Fibroblast of pulmonary artery (primary cell): ENCODE data around the gene PFDN2.

Experiments
- DNase-seq: peaks from one replicate; pipeline ENCODE4 v3.0.0-alpha.2; 2010; ENCODE audit warnings: low read depth
- H3K4me3 ChIP-seq: replicated peaks from 2 replicates; pipeline ENCODE4 v1.5.1; 2011; ENCODE audit warnings: low read depth, mild to moderate bottlenecking, control low read depth, low read length, moderate library complexity
- TF ChIP-seq, protein P1 (sequence below): IDR thresholded peaks from 2 replicates; pipeline ENCODE4 v1.5.1; 2011; ENCODE audit warnings: mild to moderate bottlenecking, control low read depth, low read length, inconsistent platforms; ENCODE audit errors: missing control alignments

PFDN2 gene

DNA sequence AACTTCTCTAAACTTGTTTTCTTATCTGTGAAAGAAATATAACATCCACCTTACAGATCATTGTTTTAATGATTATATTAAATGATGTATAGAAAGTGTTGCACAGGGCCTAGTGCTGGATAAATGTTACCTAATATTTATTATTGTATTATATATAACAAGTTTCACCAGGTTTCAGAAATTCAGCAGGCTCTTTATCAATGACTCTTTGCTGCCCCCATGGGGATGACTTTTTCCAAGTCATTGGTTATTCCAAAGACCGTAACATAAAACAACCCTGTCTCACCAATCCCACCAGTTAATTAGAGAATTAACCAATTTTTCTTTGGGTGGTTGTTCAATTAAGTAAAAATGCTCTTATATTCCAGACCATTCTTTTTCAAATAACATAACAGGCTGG is 21.9 kb upstream of the PFDN2 start:
- H3K4me3 ChIP-seq = no peak overlapping the region
- TF ChIP-seq, protein P1, sequence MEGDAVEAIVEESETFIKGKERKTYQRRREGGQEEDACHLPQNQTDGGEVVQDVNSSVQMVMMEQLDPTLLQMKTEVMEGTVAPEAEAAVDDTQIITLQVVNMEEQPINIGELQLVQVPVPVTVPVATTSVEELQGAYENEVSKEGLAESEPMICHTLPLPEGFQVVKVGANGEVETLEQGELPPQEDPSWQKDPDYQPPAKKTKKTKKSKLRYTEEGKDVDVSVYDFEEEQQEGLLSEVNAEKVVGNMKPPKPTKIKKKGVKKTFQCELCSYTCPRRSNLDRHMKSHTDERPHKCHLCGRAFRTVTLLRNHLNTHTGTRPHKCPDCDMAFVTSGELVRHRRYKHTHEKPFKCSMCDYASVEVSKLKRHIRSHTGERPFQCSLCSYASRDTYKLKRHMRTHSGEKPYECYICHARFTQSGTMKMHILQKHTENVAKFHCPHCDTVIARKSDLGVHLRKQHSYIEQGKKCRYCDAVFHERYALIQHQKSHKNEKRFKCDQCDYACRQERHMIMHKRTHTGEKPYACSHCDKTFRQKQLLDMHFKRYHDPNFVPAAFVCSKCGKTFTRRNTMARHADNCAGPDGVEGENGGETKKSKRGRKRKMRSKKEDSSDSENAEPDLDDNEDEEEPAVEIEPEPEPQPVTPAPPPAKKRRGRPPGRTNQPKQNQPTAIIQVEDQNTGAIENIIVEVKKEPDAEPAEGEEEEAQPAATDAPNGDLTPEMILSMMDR = peak; percentile 56
- DNase-seq = peak; percentile 74

DNA sequence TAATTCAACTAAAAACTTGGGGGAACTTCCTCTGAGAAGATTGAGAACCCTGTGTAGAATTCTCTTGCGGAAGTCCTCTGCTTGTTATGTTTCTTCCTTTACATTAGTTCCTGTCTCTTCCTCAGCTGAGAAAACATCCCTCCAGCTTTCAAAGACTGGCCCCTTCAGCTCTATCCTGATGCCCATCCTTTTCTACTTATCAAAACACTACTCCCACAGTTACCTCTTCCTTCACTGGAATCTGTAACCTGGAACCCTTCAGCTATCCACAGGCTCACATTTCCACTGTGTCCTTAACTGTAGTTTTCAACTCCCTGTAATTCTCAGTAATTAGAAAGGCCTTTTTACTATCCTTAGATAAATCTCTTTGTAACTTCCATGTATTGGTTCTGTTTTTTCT is 20.6 kb upstream of the PFDN2 start:
- H3K4me3 ChIP-seq = no peak overlapping the region
- DNase-seq = no peak
- TF ChIP-seq, protein P1 = no peak

DNA sequence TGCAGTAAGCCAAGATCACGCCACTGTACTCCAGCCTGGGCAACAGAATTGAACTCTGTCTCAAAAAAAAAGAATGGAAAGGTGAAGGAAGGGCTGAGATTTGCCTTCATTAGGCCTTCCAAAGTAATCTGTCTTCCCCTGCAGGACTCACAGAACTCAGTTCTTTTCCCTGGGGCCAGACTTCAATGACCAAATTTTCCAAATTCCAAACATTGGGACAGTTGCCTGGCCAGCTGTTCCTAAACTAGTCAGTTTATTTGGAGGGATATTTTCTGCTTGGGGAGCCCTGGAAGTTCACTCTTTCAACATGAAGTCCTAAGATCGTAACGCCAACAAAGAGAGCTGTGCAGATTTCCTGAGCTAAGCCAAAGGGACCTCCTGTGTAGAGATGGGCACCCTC is 20.0 kb upstream of the PFDN2 start:
- no peak for DNase-seq
- TF ChIP-seq, protein P1 = no peak

DNA sequence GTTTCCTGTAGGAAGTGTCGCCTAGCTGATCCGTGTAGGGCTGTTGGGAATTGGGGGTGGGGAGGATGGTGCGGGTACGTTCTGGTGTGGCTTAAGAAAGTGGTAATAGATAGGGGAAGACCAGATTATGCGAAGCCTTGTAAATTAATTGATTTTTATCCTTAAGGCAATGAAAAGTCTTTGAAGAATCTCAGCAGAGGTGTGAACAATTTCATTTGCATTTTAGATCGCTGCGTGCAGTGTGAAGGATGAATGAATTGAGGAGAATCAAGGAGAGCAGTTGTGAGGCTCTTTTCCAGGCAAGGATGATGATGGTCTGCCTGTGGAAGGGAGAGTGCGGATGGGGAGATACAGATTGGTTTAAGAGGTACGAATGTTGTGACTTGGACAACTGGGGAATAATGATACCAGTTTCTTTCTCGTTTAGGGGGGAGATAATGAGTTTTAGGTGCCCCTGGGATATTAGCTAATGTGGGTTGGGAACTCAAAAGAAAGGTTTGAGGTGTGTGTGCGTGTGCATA is 15.4 kb upstream of the PFDN2 start:
- H3K4me3 ChIP-seq = peak overlapping the region; percentile 97
- no peak for DNase-seq
- TF ChIP-seq, protein P1 = no peak

More for the DNA sequence above, 20.0 kb upstream of the PFDN2 start:
- H3K4me3 ChIP-seq = no peak overlapping the region

DNA sequence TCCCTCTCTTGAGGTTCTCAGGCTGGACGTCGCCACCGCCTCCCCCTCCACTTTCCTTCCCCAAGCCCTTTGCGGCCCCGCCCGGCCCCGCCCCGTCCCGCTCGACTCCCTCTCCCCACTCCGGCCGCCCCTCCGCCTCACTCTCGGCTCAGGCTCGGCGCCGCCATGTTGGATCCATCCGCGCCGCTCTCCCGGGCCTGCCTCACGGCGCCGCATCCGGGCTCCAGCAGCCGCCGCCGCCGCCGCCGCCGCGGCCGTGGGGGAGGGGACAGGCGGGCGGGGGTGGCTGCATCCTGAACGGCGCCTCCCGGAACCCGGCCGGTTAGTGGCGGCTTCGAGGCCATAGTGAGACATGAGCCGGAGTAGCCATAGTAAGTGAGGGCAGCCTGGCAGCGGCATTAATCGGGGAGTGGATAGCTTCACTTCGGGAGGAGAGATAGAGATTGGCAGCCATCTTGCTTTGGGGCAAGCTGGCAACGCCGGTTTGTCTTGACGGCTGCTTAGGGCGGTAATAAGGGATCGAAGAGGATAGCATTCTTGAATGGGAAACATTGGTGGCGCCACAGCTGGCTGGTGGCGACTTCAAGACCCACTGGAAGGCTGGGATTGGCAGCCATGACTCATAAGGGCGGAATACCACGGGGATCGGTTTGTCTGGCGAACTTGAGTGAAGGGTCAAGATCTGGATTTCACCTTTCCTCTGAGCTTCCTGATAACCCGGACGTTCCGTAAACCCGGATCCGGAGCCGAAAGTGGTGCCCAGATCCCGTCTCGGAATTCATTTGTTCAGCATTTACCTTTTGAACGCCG is 14.8 kb upstream of the PFDN2 start, which contains the start of gene DEDD:
Gene DEDD, minus strand, starts transcription at position 258 of the 810 bp plus-strand sequence. CDS start 8,205 bp downstream, outside the sequence.
- DNase-seq = peak; percentile 97
- peak within 1 kb of the TSS; percentile 97 for H3K4me3 ChIP-seq
- TF ChIP-seq, protein P1 = no peak

DNA sequence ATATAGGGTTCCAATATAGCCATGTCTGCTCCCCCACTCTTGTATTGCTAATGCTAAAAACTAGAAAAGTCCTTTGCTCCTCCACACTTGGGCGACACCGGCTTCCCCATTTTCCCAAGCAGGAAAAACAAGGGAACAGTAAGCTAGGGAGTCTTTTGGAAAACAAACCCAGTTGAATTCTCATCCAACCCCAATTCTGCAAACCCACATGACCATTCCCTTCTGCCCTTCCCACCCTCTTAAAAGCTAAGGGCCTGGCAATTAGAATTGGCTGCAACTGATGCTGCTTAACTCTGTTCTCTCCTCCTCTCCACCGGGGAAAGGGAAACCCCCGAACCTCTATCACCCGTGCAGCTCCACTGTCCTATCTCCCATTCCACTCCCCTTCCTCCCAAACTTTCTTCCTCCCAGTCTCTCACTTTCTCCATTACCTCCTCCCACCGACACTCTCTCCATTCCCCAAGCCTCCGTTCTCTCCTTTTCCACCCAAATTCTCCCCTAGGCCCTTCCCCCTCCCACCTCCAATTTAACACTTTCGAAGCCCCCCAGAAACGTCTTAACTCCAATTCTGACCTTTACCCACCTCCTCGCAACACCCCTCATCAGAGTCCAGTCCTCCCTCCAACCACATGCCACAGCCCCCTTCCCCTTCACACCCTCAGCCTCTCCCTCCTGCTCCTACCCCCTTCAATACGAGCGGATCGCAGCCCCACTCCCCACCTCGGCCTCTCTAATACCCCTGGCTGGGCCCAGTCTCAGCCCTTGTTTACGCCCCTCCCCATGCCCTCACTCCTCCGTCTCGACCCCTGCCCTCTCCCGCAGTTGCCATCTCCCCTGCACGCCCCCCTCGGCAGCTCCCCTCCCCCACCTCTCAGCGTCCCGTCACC is 13.9 kb upstream of the PFDN2 start:
- TF ChIP-seq, protein P1 = no peak
- peak; percentile 25 for DNase-seq
- H3K4me3 ChIP-seq = peak overlapping the region; percentile 97
